CD4-positive, alpha-beta T cell treated with Interleukin-12 subunit alpha and Interleukin-12 subunit beta, for 1 hour (primary cell): Measurements from ENCODE around the gene PRRT3.
"Not testable (repeated sequence)": the region's sequence is repeated elsewhere in the genome, so short reads cannot be mapped to it uniquely, and the experiment has no call there.

ENCODE experiments used
- DNase-seq: peaks from one replicate; pipeline ENCODE4 v3.0.0-alpha.2; 2020

The PRRT3 gene

DNA sequence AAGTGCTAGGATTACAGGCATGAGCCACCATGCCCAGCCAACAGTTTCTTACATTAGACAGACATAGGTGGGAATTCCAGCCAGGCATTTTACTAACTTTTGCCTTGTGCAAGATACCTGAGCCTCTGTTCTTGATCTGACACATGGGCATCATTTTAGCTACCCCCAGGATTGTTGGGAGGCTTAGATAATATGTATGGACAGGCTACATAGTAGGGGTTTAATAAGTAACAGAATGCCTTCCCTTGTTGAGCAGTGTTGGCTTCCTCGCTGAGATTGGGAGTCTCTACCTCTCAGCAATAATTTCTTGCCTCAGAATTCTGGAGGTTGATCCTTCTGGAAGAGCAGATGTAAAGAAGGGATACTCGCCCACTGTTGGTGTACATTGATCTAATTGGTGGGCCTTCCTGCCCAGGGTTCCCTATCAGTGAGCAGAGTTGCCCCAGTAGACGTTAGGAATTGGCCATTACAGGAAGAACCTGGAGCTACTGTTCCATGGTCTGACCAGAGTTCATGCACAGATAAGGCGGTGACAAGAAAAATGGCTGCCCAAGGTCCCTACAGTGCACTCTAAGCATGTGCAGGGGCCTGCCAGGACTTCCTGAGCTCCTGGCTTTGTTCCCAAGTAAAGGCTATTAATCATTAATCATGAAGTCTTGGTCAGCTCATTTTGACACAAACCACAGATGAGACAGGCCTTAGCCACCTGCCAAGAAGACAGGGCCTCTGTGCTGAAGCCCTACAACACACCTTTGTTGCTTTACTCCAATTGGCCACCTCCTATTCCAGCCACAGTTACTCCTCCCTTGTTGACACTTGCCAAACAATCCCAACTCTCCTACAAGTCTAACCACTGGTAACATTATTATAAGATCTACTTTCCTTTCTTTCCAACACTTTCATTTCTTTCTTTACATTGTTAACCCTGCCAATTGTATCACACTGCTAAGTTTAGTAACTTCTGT, 54.5 kb downstream of the PRRT3 start:
- no peak for DNase-seq

DNA sequence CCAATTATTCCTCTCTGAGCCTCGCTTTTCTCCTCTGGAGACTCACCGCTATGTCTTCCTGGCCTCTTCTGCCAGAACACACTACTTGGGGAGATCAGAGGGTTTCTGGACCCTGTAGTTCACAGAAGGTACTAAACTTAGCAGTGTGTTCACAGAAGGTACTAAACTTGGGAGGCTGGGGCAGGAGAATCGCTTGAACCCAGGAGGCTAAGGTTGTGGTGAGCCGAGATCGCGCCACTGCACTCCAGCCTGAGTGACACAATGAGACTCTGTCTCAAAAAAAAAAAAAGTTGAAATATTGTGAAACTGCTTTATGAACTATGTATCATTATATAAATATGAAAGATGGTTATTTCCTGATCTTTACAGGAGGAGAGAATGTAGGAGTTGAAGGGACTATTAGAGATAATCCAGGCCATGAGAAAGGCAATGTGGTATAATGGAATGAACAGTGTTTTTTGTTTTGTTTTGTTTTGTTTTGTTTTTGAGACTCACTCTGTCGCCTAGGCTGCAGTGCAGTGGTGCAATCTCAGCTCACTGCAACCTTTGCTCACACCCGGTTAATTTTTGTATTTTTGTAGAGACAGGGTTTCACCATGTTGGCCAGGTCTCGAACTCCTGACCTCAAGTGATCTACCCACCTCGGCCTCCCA, 55.3 kb downstream of the PRRT3 start:
- DNase-seq, result not testable (repeated sequence)

DNA sequence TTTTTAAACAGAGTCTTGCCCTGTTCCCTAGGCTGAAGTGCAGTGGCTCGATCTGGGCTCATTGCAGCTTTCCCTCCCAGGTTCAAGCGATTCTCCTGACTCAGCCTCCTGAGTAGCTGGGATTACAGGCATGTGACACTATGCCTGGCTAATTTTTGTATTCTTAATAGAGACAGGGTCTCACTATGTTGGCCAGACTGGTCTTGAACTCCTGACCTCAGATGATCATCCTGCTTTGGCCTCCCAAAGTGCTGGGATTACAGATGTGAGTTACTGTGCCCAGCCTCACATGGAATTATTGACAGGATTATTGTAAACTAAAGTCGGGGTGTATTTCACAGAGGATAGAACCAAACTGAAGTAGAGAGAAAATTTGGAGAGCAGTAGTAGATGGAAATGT, 56.5 kb downstream of the PRRT3 start:
- not testable (repeated sequence) for DNase-seq
